A549 (cell line): ENCODE results near the gene F10.

ENCODE experiments used
- EP300 ChIP-seq, 2 experiments: fragments of >200 bp; sonication (Bioruptor Twin); formaldehyde crosslinking; IDR thresholded peaks; 2 replicates in 1 of 2; 3 replicates in 1 of 2; pipeline ENCODE4 v1.6.1; 2016 to 2017
- HDAC2 ChIP-seq: fragments of 200-600 bp; sonication (generic); IDR thresholded peaks from 2 replicates; pipeline ENCODE4 v1.6.1; 2016
- MYC ChIP-seq: IDR thresholded peaks from 2 replicates; pipeline ENCODE4 v1.6.1; 2012; ENCODE audit warnings: mild to moderate bottlenecking, inconsistent platforms, low read length, improper control_type of control experiment, borderline replicate concordance
- RAD21 ChIP-seq, 2 experiments: fragments of >200 bp in 1 of 2; sonication (Bioruptor Twin) in 1 of 2; formaldehyde crosslinking in 1 of 2; IDR thresholded peaks in 1 of 2; conservative IDR thresholded peaks in 1 of 2; 2 replicates in 1 of 2; 3 replicates in 1 of 2; pipeline ENCODE4 v1.6.1; 2012 to 2018; ENCODE audit warnings: inconsistent platforms in 1 of 2
- TF ChIP-seq, protein P1 (sequence below): fragments of >200 bp; sonication (Bioruptor Twin); formaldehyde crosslinking; IDR thresholded peaks from 3 replicates; pipeline ENCODE4 v1.5.1; 2016
- TF ChIP-seq, protein P2 (sequence below): fragments of 450-650 bp; IDR thresholded peaks from 2 replicates; pipeline ENCODE4 v1.6.1; 2014; ENCODE audit warnings: antibody characterized with exemption
- TF ChIP-seq, protein P3 (sequence below): fragments of 250-450 bp; sonication (Bioruptor Pico); IDR thresholded peaks from 2 replicates; pipeline ENCODE4 v1.5.0; 2021; ENCODE audit warnings: mild to moderate bottlenecking, moderate library complexity, borderline replicate concordance
- TF ChIP-seq, protein P4 (sequence below): fragments of 200-600 bp; sonication (generic); IDR thresholded peaks from 2 replicates; pipeline ENCODE4 v1.6.1; 2016; ENCODE audit warnings: antibody characterized with exemption, mild to moderate bottlenecking, moderate library complexity
- TF ChIP-seq, protein P5 (sequence below): IDR thresholded peaks from 2 replicates; pipeline ENCODE4 v1.6.1; 2012

DNA sequence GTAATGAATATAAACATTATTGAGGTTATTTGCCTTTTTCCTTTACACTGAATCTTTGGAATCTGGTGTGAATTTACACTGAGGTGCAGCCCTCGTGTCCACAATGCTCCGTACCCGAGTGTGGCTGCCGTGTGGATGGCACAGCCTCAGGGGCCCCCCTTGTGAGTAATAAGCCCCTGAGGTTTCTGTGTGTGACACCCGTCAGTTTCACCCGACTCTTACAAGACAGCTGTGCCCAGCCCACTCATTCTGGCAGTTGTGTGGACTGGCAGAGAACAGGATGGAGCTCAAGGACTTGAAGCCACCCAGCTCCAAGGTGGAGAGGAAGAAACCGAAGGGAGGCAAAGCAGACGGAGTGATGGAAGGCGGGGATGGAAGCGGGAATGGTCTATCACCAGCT is 43.7 kb downstream of the F10 start:
- TF ChIP-seq RAD21 (conservative IDR thresholded peaks at IDR 0.05 in 1 of 2, IDR thresholded peaks at IDR 0.05 in 1 of 2) (no peak), EP300 (IDR thresholded peaks at IDR 0.05) (no peak), MYC (no peak), HDAC2 (no peak)
- TF ChIP-seq, protein P1, sequence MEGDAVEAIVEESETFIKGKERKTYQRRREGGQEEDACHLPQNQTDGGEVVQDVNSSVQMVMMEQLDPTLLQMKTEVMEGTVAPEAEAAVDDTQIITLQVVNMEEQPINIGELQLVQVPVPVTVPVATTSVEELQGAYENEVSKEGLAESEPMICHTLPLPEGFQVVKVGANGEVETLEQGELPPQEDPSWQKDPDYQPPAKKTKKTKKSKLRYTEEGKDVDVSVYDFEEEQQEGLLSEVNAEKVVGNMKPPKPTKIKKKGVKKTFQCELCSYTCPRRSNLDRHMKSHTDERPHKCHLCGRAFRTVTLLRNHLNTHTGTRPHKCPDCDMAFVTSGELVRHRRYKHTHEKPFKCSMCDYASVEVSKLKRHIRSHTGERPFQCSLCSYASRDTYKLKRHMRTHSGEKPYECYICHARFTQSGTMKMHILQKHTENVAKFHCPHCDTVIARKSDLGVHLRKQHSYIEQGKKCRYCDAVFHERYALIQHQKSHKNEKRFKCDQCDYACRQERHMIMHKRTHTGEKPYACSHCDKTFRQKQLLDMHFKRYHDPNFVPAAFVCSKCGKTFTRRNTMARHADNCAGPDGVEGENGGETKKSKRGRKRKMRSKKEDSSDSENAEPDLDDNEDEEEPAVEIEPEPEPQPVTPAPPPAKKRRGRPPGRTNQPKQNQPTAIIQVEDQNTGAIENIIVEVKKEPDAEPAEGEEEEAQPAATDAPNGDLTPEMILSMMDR, result no peak
- TF ChIP-seq, protein P2, sequence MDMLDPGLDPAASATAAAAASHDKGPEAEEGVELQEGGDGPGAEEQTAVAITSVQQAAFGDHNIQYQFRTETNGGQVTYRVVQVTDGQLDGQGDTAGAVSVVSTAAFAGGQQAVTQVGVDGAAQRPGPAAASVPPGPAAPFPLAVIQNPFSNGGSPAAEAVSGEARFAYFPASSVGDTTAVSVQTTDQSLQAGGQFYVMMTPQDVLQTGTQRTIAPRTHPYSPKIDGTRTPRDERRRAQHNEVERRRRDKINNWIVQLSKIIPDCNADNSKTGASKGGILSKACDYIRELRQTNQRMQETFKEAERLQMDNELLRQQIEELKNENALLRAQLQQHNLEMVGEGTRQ, result no peak
- TF ChIP-seq, protein P3, sequence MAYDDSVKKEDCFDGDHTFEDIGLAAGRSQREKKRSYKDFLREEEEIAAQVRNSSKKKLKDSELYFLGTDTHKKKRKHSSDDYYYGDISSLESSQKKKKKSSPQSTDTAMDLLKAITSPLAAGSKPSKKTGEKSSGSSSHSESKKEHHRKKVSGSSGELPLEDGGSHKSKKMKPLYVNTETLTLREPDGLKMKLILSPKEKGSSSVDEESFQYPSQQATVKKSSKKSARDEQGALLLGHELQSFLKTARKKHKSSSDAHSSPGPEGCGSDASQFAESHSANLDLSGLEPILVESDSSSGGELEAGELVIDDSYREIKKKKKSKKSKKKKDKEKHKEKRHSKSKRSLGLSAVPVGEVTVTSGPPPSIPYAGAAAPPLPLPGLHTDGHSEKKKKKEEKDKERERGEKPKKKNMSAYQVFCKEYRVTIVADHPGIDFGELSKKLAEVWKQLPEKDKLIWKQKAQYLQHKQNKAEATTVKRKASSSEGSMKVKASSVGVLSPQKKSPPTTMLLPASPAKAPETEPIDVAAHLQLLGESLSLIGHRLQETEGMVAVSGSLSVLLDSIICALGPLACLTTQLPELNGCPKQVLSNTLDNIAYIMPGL (CRISPR knock-in tag), result no peak
- TF ChIP-seq, protein P4, sequence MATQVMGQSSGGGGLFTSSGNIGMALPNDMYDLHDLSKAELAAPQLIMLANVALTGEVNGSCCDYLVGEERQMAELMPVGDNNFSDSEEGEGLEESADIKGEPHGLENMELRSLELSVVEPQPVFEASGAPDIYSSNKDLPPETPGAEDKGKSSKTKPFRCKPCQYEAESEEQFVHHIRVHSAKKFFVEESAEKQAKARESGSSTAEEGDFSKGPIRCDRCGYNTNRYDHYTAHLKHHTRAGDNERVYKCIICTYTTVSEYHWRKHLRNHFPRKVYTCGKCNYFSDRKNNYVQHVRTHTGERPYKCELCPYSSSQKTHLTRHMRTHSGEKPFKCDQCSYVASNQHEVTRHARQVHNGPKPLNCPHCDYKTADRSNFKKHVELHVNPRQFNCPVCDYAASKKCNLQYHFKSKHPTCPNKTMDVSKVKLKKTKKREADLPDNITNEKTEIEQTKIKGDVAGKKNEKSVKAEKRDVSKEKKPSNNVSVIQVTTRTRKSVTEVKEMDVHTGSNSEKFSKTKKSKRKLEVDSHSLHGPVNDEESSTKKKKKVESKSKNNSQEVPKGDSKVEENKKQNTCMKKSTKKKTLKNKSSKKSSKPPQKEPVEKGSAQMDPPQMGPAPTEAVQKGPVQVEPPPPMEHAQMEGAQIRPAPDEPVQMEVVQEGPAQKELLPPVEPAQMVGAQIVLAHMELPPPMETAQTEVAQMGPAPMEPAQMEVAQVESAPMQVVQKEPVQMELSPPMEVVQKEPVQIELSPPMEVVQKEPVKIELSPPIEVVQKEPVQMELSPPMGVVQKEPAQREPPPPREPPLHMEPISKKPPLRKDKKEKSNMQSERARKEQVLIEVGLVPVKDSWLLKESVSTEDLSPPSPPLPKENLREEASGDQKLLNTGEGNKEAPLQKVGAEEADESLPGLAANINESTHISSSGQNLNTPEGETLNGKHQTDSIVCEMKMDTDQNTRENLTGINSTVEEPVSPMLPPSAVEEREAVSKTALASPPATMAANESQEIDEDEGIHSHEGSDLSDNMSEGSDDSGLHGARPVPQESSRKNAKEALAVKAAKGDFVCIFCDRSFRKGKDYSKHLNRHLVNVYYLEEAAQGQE, result no peak
- TF ChIP-seq, protein P5, sequence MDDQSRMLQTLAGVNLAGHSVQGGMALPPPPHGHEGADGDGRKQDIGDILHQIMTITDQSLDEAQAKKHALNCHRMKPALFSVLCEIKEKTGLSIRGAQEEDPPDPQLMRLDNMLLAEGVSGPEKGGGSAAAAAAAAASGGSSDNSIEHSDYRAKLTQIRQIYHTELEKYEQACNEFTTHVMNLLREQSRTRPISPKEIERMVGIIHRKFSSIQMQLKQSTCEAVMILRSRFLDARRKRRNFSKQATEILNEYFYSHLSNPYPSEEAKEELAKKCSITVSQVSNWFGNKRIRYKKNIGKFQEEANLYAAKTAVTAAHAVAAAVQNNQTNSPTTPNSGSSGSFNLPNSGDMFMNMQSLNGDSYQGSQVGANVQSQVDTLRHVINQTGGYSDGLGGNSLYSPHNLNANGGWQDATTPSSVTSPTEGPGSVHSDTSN, result no peak
